HG02981 (cell line): Measurements from ENCODE around the gene PTRH2.
A peak's percentile ranks its signal among the peaks of the same experiment; 100 is the strongest.
"Not testable (repeated sequence)": the region's sequence is repeated elsewhere in the genome, so short reads cannot be mapped to it uniquely, and the experiment has no call there.

ENCODE experiments used
- ATAC-seq: cut with Tn5 transposase; IDR thresholded peaks from one replicate; pipeline ENCODE4 v1.9.1; 2021; ENCODE audit warnings: mild to moderate bottlenecking, moderate library complexity; ENCODE audit not compliant: unreplicated experiment

PTRH2 gene

DNA sequence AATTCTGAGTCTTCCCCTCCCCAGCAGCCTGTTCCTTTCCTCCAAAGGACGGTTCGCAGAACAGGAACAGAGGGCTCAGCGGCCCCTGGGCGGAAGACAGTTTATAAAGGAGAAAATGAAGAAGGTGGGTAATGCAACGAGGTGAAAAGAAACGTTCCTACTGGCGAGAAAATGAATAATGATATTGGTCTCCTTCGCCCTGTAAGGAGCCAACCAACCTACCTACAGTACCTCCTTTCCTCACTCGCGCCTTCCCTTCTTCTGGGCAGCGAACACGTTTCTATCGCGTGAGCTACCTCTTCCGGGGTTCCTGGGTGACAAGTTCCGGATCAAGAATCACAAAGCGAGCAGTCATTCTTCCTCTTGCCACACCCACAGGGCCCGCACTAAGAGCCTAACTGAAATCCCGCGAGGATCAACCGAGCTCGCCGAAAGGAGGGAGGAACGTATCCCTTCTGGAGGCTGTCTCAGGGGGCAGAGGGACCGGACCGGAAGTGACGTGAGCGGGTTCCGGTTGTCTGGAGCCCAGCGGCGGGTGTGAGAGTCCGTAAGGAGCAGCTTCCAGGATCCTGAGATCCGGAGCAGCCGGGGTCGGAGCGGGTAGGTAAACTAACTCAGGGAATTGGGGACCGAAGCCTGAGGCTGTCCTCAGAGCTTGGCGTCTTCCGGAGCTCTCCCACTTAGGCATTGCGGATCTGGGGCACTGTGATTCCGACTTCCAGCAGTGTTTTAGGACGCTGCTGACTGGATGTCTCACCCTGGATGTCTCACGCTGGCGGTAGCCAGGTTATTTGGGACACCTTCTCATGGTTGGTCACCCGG lies at the start of gene PTRH2, which contains the start of gene VMP1:
TSS of gene PTRH2 (minus strand) at position 282 of the 822 bp plus-strand sequence. CDS start 9,452 bp downstream, outside the sequence.
TSS of gene VMP1 (plus strand) at position 506 of the 822 bp plus-strand sequence. CDS start 23,793 bp downstream, outside the sequence.
- ATAC-seq: peak; percentile 95

GRCh38 chr17:59756236-59756818 lies 49.1 kb upstream of the PTRH2 start:
- no peak for ATAC-seq

GRCh38 chr17:59755069-59755468 lies 47.8 kb upstream of the PTRH2 start:
- ATAC-seq: not testable (repeated sequence)

DNA sequence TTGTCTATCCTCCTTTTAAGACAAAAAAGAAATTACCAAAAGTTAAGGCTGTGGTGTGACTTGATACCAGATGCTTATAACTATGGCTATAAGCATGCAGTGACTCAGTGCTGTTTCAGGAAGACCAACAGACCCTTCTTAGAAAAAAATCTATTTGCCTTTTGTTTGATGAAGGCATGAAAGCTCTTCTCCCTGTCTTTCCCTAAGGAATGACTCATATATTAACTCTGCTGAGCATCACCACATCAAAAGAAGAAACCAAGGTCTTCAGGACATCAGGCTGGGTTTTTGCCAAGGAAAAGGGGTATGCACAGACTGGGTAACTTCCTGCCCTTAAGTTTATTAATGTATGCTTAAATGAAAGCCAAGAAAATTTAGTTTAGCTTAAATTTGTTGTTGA lies 47.3 kb upstream of the PTRH2 start:
- ATAC-seq: no peak

GRCh38 chr17:59753522-59754467 lies 46.6 kb upstream of the PTRH2 start:
- peak; percentile 50 for ATAC-seq

DNA sequence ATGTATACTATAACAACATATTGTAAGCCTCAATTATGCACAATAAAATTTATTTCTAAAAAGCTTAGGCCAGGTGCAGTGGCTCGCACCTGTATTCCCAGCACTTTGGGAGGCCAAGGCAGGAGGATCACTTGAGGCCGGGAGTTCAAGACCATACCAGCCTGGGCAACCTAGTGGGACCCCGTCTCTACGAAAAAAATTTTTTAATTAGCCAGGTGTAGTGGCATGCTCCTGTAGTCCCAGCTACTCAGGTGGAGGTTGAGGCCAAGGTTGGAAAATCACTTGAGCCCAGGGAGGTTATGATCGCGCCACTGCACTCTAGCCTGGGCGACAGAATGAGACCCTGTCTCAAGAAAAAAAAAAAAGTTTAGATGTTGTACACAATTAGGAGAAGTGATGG lies 45.7 kb upstream of the PTRH2 start:
- no peak for ATAC-seq

- no peak for ATAC-seq
Observed at GRCh38 chr17:59752446-59752845, 45.2 kb upstream of the PTRH2 start.

GRCh38 chr17:59751955-59752413 lies 44.8 kb upstream of the PTRH2 start:
- ATAC-seq: no peak

- ATAC-seq: no peak
Observed at GRCh38 chr17:59748591-59748990, 41.4 kb upstream of the PTRH2 start.

GRCh38 chr17:59746849-59747445 lies 39.7 kb upstream of the PTRH2 start:
- no peak for ATAC-seq

- no peak for ATAC-seq
Observed at GRCh38 chr17:59745040-59745439, 37.8 kb upstream of the PTRH2 start.

GRCh38 chr17:59743842-59744241 lies 36.6 kb upstream of the PTRH2 start:
- no peak for ATAC-seq

DNA sequence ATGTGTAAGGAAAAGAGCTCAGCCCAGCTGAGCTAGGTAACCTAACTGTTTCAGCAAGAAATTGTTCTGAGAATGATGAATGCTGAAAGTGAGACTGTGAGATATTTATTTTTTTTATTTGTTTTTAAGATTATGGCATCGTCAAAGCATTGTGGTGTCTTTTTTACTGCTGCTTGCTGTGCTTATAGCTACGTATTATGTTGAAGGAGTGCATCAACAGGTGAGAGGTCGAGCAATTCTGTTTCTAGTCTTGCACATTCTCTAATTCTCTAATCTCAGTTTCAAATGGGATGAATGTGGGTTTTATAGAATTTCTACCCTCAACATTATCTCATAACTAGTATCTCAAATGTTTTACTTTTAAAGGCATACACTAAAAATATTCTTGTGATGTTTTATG lies 30.1 kb upstream of the PTRH2 start:
- no peak for ATAC-seq

DNA sequence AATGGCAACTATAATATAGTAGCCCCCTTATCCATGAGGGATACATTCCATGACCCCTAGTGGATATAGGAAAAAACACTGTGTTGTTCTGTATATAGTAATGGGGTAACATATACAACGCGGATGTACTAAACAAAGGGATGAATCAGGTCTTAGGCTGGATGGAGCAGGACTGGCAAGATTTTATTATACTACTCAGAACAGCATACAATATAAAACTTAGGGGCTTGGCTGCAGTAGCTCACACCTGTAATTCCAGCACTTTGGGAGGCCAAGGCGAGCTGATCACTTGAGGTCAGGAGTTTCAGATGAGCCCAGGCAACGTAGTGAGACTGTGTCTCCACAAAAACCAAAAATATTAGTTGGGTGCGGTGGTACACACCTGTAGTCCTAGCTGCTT lies 27.0 kb upstream of the PTRH2 start:
- no peak for ATAC-seq

- no peak for ATAC-seq
Observed at GRCh38 chr17:59733697-59734096, 26.5 kb upstream of the PTRH2 start.

- ATAC-seq: no peak
Observed at GRCh38 chr17:59730268-59730834, 23.1 kb upstream of the PTRH2 start.

DNA sequence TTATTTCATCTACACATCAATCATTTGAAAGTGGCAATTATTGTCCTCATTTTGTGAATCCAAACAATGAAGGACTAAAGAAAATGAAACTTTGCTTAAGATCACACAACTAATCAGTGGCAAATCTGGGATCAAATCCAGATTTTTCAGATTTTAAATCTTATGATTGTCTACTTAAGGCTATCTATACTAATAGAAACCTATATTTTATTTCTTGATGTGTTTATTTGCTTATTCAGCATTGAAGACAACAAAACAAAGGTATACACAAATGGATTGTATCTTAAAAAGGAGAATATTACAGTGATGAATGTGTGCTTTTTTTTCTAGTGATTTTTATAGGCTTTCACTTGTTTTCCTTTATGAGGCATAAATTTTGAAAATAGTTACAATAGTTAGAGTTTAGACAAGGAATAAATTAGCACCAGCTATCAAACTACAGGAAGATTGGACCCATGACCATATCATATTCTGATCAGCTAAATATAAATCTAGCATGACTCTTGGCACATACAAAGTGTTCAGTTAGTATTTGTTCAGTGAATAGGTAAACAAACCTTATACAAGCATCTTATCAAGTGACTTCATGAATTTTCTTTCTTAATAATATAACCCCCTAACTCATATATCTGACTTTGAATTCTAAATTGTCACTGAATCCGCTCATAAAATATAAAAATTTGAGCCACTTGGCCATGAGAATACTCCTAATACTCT lies 20.7 kb upstream of the PTRH2 start:
- ATAC-seq: no peak

GRCh38 chr17:59725691-59726090 lies 18.5 kb upstream of the PTRH2 start:
- ATAC-seq: no peak

DNA sequence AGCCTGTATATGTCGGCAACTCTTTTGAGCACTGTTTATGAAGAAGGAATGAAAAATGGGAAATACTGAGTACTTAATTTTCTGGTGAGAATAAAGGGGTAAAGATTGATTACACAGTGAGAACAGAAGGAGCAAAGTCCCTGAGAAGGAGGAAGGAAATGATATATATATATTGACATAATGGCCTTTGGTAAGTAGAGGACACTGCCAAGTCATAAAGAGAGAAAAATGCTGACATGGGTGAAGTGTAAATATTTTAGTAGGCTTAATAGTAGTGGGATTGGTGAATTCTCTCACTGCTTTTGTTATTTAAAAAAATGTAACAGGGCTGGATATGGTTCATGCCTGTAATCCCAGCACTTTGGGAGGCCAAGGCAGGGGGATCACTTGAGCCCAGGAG lies 16.4 kb upstream of the PTRH2 start:
- ATAC-seq: no peak

GRCh38 chr17:59723041-59723440 lies 15.8 kb upstream of the PTRH2 start:
- no peak for ATAC-seq
